ENCODE results near the gene SLC25A20.
"Not testable (repeated sequence)": the region's sequence is repeated elsewhere in the genome, so short reads cannot be mapped to it uniquely, and the experiment has no call there.

Gene SLC25A20

GRCh38 chr3:48845170-48845569, 53.5 kb downstream of the SLC25A20 start:
- no peak for DNase-seq

DNA sequence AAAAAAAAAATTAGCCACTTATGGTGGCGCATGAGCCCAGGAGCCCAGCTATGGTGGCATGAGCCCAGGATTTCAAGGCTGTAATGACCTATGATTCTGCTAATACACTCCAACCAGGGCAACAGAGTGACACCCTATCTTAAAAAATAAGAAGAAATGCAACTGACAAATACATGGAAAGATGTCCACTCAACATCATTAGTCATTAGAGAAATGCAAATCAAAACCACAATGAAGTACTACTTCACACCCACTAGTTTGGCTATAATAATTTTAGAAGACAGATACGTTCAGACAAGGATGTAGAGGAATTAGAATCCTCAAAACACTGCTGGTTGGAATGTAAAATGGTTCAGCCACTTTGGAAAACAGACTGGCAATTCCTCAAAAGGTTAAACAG, 61.5 kb downstream of the SLC25A20 start:
- no peak for DNase-seq

DNA sequence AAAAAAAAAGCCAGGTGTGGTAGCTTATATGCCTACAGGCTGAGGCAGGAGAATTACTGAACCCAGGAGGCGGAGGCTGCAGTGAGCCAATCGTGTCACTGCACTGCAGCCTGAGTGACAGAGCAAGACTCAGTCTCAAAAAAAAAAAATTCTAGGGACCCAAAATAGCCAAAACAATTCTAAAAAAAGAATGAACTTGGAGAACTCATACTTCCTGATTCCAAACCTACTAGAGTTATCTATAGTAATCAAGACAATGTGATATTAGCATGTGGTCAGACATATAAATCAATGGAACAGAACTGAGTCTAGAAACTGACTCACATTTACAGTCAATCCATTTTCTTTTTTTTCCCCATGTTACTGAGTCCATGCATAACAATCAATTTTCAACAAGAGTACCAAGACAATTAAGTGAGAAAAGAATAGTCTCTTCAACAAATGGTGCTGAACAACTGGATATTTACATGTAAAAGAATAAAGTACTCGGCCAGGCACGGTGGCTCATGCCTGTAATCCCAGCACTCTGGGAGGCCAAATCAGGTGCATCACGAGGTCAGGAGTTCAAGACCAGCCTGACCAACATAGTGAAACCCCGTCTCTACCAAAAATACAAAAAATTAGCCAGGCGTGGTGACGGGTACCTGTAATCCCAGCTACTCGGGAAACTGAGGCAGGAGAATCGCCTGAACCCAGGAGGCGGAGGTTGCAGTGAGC, 62.9 kb downstream of the SLC25A20 start:
- peak; percentile 24 for DNase-seq

GRCh38 chr3:48832684-48833083, 66.0 kb downstream of the SLC25A20 start:
- DNase-seq: no peak

GRCh38 chr3:48830715-48831114, 68.0 kb downstream of the SLC25A20 start:
- DNase-seq: peak; percentile 17

DNA sequence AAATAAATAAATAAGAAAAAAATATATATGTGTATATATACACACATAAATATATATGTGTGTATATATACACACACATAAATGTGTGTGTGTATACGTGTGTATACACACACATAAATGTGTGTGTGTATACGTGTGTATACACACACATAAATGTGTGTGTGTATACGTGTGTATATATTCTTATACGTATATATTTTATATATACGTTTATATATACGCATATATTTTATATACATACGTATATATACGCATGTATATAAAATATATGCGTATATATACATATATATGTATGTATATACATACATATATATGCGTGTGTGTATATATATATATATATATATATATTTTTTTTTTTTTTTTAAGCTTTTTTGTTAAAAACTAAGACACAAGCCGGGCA, 69.2 kb downstream of the SLC25A20 start:
- not testable (repeated sequence) for DNase-seq

DNA sequence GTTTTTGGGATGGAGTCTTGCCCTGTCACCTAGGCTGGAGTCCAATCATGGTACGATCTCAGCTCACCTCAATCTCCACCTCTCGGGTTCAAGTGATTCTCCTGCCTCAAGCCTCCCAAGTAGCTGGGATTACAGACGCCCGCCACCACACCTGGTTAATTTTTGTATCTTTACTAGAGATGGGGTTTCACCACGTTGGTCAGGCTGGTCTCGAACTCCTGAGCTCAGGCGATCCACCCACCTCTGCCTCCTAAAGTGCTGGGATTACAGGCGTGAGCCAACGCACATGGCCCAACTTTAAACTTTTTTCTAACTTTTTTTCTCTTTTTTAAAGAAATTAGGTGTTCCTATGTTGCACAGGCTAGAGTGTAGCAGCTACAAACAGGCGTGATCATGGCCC, 70.8 kb downstream of the SLC25A20 start:
- not testable (repeated sequence) for DNase-seq

DNA sequence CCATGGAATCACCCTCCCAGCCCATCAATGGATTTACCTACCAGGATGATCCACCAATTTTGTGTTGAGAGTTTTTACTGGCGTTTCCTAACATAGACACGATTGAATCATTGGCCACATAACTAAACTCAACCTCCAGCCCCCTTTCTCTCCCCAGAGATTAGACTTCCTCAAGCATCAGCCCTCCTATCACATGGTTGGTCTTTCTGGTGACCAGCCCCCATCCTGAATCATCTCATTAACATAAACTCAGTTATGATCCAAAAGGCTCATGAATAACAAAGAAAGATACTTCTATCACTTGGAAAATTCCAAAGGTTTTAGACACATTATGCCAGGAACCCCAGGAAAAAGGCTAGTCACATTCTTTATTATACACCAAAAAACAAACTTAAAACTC, 72.2 kb downstream of the SLC25A20 start:
- DNase-seq: peak; percentile 97

GRCh38 chr3:48820612-48821324, 77.9 kb downstream of the SLC25A20 start:
- peak; percentile 59 for DNase-seq

DNA sequence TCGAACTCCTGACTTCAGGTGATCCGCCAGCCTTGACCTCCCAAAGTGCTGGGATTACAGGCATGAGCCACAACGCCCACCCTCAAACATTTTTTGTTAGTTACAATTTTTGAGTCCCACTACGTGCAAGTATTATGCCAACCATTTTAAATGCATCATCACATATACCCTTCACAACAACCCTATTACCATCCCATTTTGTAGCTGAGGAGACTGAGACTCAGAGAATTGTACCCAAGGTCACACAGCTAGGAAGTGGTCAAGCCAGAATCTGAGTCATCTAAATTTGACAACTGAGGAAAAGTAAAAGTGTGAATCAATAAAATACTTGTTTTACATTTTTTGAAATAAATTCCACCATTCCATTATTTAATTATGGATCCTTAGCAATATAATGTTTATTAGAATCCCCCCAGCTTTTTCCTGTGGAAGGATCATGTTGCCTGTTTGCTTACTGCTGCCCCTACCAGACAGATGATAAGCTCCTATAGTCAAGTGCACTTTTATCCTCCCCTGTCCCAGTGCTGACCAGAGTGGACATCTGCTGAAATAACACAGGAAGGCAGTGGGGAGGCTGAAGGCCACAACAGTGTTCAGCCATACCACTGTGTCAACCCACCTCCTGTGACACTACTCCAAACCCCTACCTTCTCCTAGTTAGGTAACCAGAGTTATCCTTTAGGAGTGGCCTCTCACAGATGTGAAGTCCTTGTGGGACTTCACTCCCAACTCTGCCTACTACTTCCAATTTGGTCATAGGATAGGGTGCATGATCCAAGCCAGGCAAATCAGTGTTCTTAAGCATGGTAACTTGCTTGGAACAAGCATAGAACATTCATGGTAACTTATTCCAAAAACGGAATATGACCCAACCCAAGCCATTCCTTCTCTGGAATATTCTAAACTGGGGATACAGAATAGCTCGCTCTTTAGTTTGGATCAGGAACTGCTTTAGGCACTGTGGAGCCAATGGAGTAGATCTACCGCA, 79.2 kb downstream of the SLC25A20 start:
- DNase-seq: no peak

DNA sequence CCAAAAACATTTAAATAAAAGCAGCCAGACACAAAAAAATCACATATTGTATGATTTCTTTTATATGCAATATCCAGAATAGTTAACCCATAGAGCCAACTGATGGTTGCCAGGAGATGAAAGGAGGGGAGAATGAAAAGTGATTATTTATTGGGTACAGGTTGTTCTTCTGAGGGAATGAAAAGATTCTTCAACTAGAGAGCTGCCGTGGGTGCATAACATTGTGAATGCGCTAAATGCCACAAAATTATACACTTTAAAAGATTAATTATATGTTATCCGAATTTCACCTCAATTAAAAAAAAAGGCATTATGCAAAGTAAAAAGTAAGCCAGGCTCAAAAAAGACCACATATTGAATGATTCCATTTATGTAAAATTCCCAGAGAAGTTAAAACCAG, 87.2 kb downstream of the SLC25A20 start:
- DNase-seq: no peak

All from fibroblast of skin of right quadriceps (primary cell).